Measurements from ENCODE around the gene PDE4D. TPM values are rescaled to one million over a fixed set of nuclear protein-coding genes. Genes with fewer than 3 reads are reported as not detected.

PDE4D gene
- total and polyA plus RNA-seq, 2 of the 4 experiments (the other 2 are of a cell fraction), result 1.4 to 7.9 TPM

DNA sequence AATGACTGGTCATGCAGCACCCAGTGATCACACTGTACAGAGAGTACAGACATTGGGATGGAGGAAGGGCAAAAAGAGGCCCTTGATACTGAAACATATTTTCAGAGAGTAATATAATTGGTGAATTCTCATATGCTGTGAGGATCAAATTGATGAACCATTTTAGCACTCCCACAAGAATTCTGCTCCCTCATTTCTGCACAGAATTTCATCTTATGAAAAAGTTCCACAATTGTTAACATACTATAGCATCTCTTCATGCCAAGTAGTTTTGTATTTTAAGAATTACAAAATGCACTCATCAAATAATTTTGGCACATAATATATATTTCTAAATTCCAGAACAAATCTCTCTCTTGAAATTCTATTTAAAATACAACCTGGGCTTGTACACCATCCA is 351.2 kb downstream of the PDE4D start:
- ChIA-PET CTCF (no interaction called here), POLR2A (ENCODE audit: unreplicated experiment) (no interaction called here)
- H4K8ac ChIP-seq (ENCODE audit: low read depth in 2 of 2, low read length in 2 of 2), result no peak overlapping the region
- H4K91ac ChIP-seq (ENCODE audit: insufficient read depth, low read depth, low read length), result no peak overlapping the region
- no peak overlapping the region for H2AK9ac ChIP-seq (replicated peaks; ENCODE audit: low read depth, low read length, poor library complexity)
- no peak overlapping the region for H3K4me3 ChIP-seq (ENCODE audit: insufficient read depth, low read depth, low read length)
- in situ Hi-C loops (cut with MboI; ENCODE audit: low sequenced_read_pairs) (no loop called here), dilution Hi-C loops (cut with HindIII; ENCODE audit: low sequenced_read_pairs, unreplicated experiment) (no loop called here), intact Hi-C loops (cut with micrococcal nuclease) (no loop called here)
- H3K18ac ChIP-seq (ENCODE audit: low read depth, low read length), result no peak overlapping the region
- H3K4me2 ChIP-seq (ENCODE audit: low read depth, low read length), result no peak overlapping the region
- H3K14ac ChIP-seq (replicated peaks; ENCODE audit: low read depth, low read length), result no peak overlapping the region
- ATAC-seq (ENCODE audit: low read depth) (no peak), DNase-seq (no peak)
- no peaks in the 10 kb centered on the region for H3K27me3 ChIP-seq (ENCODE audit: control insufficient read depth, insufficient read depth, low read length)
- no peak overlapping the region for H2AFZ ChIP-seq (replicated peaks; ENCODE audit: low read length, poor library complexity)
- H2BK120ac ChIP-seq (ENCODE audit: low read depth, low read length), result no peak overlapping the region
- H3K36me3 ChIP-seq (ENCODE audit: control insufficient read depth, insufficient read depth, low read length), result no peaks in the 10 kb centered on the region
- H3K9me3 ChIP-seq (ENCODE audit: control insufficient read depth, insufficient read depth, low read length), result no peaks in the 10 kb centered on the region
- no peak overlapping the region for H2BK5ac ChIP-seq (ENCODE audit: low read depth, low read length, poor library complexity, severe bottlenecking)
- H2BK15ac ChIP-seq (ENCODE audit: low read depth, low read length), result no peak overlapping the region
- H3K4me1 ChIP-seq (ENCODE audit: control insufficient read depth, insufficient read depth, low read length), result no peaks in the 10 kb centered on the region
- TF ChIP-seq MAZ (IDR thresholded peaks at IDR 0.05; ENCODE audit: borderline replicate concordance, low read depth, low read length) (no peak), USF2 (IDR thresholded peaks at IDR 0.05; ENCODE audit: low read depth, low read length) (no peak), MAFK (IDR thresholded peaks at IDR 0.05; ENCODE audit: low read depth, low read length) (no peak), CTCF (conservative IDR thresholded peaks at IDR 0.05; ENCODE audit: low read depth, low read length) (no peak), RAD21 (IDR thresholded peaks at IDR 0.05; ENCODE audit: low read length) (no peak), RFX5 (IDR thresholded peaks at IDR 0.05; ENCODE audit: low read depth, low read length) (no peak), SMC3 (IDR thresholded peaks at IDR 0.05; ENCODE audit: low read depth, low read length) (no peak), MXI1 (IDR thresholded peaks at IDR 0.05; ENCODE audit: borderline replicate concordance, low read depth, low read length) (no peak), CHD1 (IDR thresholded peaks at IDR 0.05; ENCODE audit: low read depth, low read length) (no peak)
- no peak overlapping the region for H2BK20ac ChIP-seq (ENCODE audit: low read depth, low read length)
- no peak overlapping the region for H3K9ac ChIP-seq (ENCODE audit: low read depth, low read length)
- H3K4ac ChIP-seq (ENCODE audit: low read depth, low read length), result no peak overlapping the region
- no peak overlapping the region for H3K27ac ChIP-seq (ENCODE audit: insufficient read depth, low read length)
- H3K9me1 ChIP-seq (ENCODE audit: insufficient read depth, low read length), result no peaks in the 10 kb centered on the region
- H4K5ac ChIP-seq (ENCODE audit: low read depth, low read length), result no peak overlapping the region
- no TSS peak for BruUV-seq (replicated peaks)
- H3K79me1 ChIP-seq (ENCODE audit: low read depth in 1 of 2, low read length in 2 of 2), result no peaks in the 10 kb centered on the region
- H3K23ac ChIP-seq (ENCODE audit: low read depth, low read length), result no peak overlapping the region
- H2AK5ac ChIP-seq (ENCODE audit: low read depth, low read length), result no peak overlapping the region
- no peaks in the 10 kb centered on the region for H4K20me1 ChIP-seq (ENCODE audit: insufficient read depth, low read length)
- no peak overlapping the region for H3K56ac ChIP-seq (ENCODE audit: extremely low read depth, insufficient read depth, low read length)

All from IMR-90 (cell line).